Duodenal mucosa (tissue), 2 donors: ENCODE results near the gene SMCO3.

Source experiments
- H3K27ac ChIP-seq: one replicate; pipeline ENCODE4 v1.7.0; 2013; ENCODE audit warnings: low read depth, low read length
- H3K27me3 ChIP-seq, 2 donors: one replicate each; pipeline ENCODE4 v1.7.0; 2013; ENCODE audit warnings: low read length in 2 of 2, control low read depth in 1 of 2; ENCODE audit not compliant: insufficient read depth in 2 of 2, control insufficient read depth in 1 of 2
- H3K36me3 ChIP-seq, 2 donors: one replicate each; pipeline ENCODE4 v1.7.0; 2013; ENCODE audit warnings: low read length in 2 of 2, control low read depth in 1 of 2; ENCODE audit not compliant: insufficient read depth in 2 of 2, control insufficient read depth in 1 of 2
- H3K4me1 ChIP-seq, 2 donors: one replicate each; pipeline ENCODE4 v1.7.0; 2013; ENCODE audit warnings: low read length in 2 of 2, control low read depth in 1 of 2; ENCODE audit not compliant: insufficient read depth in 2 of 2, control insufficient read depth in 1 of 2
- H3K4me3 ChIP-seq, 2 donors: one replicate each; pipeline ENCODE4 v1.7.0; 2013; ENCODE audit warnings: low read length in 2 of 2, low read depth in 1 of 2
- H3K9ac ChIP-seq, 2 donors: one replicate each; pipeline ENCODE4 v1.7.0; 2013; ENCODE audit warnings: low read length in 2 of 2, low read depth in 1 of 2
- H3K9me3 ChIP-seq, 2 donors: one replicate each; pipeline ENCODE4 v1.7.0; 2013; ENCODE audit warnings: low read length in 2 of 2, control low read depth in 1 of 2; ENCODE audit not compliant: control insufficient read depth in 1 of 2

Gene SMCO3

GRCh38 chr12:14814014-14814413 is at the start of gene SMCO3:
Gene SMCO3, minus strand, starts transcription at chr12:14814182. Its CDS starts 7,502 bp downstream, at chr12:14806680.
- no peaks in the 10 kb centered on the region for H3K9me3 ChIP-seq
- H3K27ac ChIP-seq: no peak within 1 kb of the TSS
- H3K4me1 ChIP-seq: no peaks in the 10 kb centered on the region
- H3K27me3 ChIP-seq: no peaks in the 10 kb centered on the region
- no peak within 1 kb of the TSS for H3K4me3 ChIP-seq
- no peak within 1 kb of the TSS for H3K9ac ChIP-seq
- H3K36me3 ChIP-seq: no peaks in the 10 kb centered on the region

GRCh38 chr12:14860490-14860889 is 46.5 kb upstream of the SMCO3 start:
- Histone ChIP-seq H3K27me3 (no peaks in the 10 kb centered on the region), H3K4me3 (no peak overlapping the region), H3K4me1 (no peaks in the 10 kb centered on the region), H3K27ac (no peak overlapping the region), H3K36me3 (no peaks in the 10 kb centered on the region), H3K9me3 (no peaks in the 10 kb centered on the region), H3K9ac (no peak overlapping the region)

GRCh38 chr12:14858513-14858912 is 44.5 kb upstream of the SMCO3 start:
- Histone ChIP-seq H3K9ac (no peak overlapping the region), H3K9me3 (no peaks in the 10 kb centered on the region), H3K36me3 (no peaks in the 10 kb centered on the region)

GRCh38 chr12:14854586-14855183 is 40.7 kb upstream of the SMCO3 start:
- H3K9ac ChIP-seq: no peak overlapping the region
- no peak overlapping the region for H3K4me3 ChIP-seq
- H3K27ac ChIP-seq: no peak overlapping the region
- H3K36me3 ChIP-seq: no peaks in the 10 kb centered on the region
- no peaks in the 10 kb centered on the region for H3K4me1 ChIP-seq
- no peaks in the 10 kb centered on the region for H3K9me3 ChIP-seq
- no peaks in the 10 kb centered on the region for H3K27me3 ChIP-seq

More at GRCh38 chr12:14858513-14858912, 44.5 kb upstream of the SMCO3 start:
- no peak overlapping the region for H3K27ac ChIP-seq
- H3K27me3 ChIP-seq: no peaks in the 10 kb centered on the region
- no peak overlapping the region for H3K4me3 ChIP-seq
- no peaks in the 10 kb centered on the region for H3K4me1 ChIP-seq

- Histone ChIP-seq H3K4me3 (no peak overlapping the region), H3K4me1 (no peaks in the 10 kb centered on the region), H3K27ac (no peak overlapping the region), H3K27me3 (no peaks in the 10 kb centered on the region), H3K36me3 (no peaks in the 10 kb centered on the region), H3K9me3 (no peaks in the 10 kb centered on the region), H3K9ac (no peak overlapping the region)
Observed at GRCh38 chr12:14853961-14854360, 40.0 kb upstream of the SMCO3 start.

GRCh38 chr12:14852880-14853279 is 38.9 kb upstream of the SMCO3 start:
- Histone ChIP-seq H3K27ac (no peak overlapping the region), H3K9me3 (no peaks in the 10 kb centered on the region), H3K4me1 (no peaks in the 10 kb centered on the region), H3K36me3 (no peaks in the 10 kb centered on the region), H3K9ac (no peak overlapping the region), H3K27me3 (no peaks in the 10 kb centered on the region), H3K4me3 (no peak overlapping the region)

- Histone ChIP-seq H3K27ac (no peak overlapping the region), H3K27me3 (no peaks in the 10 kb centered on the region), H3K4me3 (no peak overlapping the region), H3K4me1 (peaks cover 7 to 11% of the 10 kb centered on the region in 2 donors), H3K9ac (no peak overlapping the region), H3K9me3 (no peaks in the 10 kb centered on the region), H3K36me3 (no peaks in the 10 kb centered on the region)
Observed at GRCh38 chr12:14850929-14851663, 37.1 kb upstream of the SMCO3 start.

- no peak overlapping the region for H3K27ac ChIP-seq
- H3K36me3 ChIP-seq: no peaks in the 10 kb centered on the region
- H3K4me1 ChIP-seq: peaks cover 7 to 14% of the 10 kb centered on the region in 2 donors
- H3K9ac ChIP-seq: no peak overlapping the region
- H3K27me3 ChIP-seq: no peaks in the 10 kb centered on the region
- H3K4me3 ChIP-seq: no peak overlapping the region
- no peaks in the 10 kb centered on the region for H3K9me3 ChIP-seq
Observed at GRCh38 chr12:14849661-14850060, 35.7 kb upstream of the SMCO3 start.

- H3K27me3 ChIP-seq: no peaks in the 10 kb centered on the region
- no peaks in the 10 kb centered on the region for H3K36me3 ChIP-seq
- no peaks in the 10 kb centered on the region for H3K9me3 ChIP-seq
- H3K4me3 ChIP-seq: no peak overlapping the region
- peaks cover 7 to 18% of the 10 kb centered on the region in 2 donors for H3K4me1 ChIP-seq
- no peak overlapping the region for H3K27ac ChIP-seq
- H3K9ac ChIP-seq: no peak overlapping the region
Observed at GRCh38 chr12:14846876-14847580, 33.0 kb upstream of the SMCO3 start.

- Histone ChIP-seq H3K27ac (no peak overlapping the region), H3K36me3 (no peaks in the 10 kb centered on the region), H3K27me3 (no peaks in the 10 kb centered on the region), H3K4me1 (peaks cover 10 to 22% of the 10 kb centered on the region in 2 donors), H3K4me3 (no peak overlapping the region), H3K9me3 (no peaks in the 10 kb centered on the region), H3K9ac (no peak overlapping the region)
Observed at GRCh38 chr12:14846042-14846587, 32.1 kb upstream of the SMCO3 start.
